NCI-H2029 treated with DMSO at 0.1 percent for 48 hours (cell line): ENCODE results near the gene RAMP1.

ENCODE experiments used
- DNase-seq: peaks from one replicate; lab custom pipeline; 2025; lab: John Stamatoyannopoulos, UW

RAMP1 gene

DNA sequence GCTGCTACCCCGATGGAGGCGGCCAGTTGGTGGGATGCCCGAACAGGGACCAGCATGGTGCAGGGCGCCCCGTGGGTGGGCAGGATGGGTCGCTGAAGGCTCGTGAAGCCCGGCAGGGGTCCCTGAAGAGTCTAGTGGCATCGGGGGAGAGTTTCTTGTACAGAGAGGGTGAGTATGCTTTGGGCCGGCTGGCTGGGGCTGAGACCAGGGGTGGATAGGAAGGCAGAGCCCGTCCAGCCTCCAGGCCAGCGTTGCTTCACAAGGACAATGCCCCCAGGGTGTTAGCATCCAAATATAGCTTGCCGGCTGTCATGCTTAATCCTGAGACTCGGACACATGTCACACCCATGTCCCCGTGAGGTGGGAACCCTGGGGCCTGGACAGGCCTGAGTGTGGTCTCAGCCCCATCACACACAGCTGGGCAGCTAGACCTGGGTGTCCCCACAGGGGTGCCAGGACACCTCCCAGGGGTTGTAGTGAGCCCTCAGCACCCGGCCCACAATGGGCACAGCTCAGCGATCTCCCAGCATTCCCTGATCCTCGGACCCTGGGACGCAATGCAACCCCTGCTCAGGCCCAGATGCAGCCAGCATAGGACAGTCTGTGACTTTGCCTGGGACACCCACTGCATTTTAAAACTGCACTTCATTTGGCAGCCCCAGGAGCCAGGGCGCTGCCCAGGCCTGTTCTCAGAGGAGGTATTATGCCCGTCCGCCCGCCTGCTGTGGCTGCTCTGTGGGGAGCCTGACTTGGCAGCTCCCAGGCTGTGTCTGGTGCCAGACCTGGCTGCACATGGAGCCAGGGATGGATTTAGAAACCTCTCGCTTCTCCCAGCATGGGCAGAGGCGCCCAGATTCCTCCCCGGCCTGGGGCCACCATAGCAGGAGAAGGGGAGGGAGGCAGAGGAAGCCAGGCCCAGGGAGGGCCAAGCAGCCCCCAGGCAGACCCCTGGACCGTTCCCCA lies 36.4 kb downstream of the RAMP1 start:
- DNase-seq = no peak

GRCh38 chr2:237896507-237896892 lies 37.1 kb downstream of the RAMP1 start:
- DNase-seq = no peak

DNA sequence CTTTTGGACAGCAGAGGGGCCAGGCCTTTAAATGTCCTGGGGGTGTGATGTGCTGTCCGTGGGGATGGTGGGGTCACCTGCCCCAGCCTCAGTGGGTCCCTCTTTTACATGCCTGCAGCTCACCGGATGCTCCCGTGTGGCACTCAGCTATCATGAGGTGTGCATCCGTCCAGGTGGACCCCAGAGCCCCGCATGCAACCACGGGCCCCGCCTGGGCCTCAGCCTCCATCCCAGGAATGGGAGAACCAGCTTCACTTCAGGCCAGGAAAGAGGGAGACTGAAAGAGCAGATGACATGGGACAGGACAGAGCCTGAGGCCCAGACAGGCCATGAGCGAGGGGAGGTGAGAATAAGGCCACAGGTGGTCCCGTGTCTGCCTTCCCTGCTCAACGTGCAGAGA lies 37.5 kb downstream of the RAMP1 start:
- DNase-seq = no peak

DNA sequence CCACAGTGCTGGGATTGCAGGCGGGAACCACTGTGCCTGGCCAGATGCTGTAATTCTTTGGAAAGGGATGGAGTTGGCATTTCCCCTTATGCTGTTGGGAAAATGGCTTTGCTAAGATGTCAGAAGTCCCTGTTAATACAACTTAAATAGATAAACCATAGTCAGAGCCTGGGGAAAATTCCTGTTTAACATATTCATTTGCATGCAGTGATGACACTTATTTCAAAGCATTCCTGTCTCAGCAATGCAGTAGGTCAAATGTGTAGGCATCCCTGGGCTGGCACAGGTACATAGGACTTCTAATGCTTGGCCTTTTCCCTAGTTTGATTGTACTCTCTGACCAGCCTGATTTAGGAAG lies 38.6 kb downstream of the RAMP1 start:
- no peak for DNase-seq

- peak; percentile 6 for DNase-seq
These were observed 41.7 kb downstream of the RAMP1 start for GRCh38 chr2:237900891-237901831.

DNA sequence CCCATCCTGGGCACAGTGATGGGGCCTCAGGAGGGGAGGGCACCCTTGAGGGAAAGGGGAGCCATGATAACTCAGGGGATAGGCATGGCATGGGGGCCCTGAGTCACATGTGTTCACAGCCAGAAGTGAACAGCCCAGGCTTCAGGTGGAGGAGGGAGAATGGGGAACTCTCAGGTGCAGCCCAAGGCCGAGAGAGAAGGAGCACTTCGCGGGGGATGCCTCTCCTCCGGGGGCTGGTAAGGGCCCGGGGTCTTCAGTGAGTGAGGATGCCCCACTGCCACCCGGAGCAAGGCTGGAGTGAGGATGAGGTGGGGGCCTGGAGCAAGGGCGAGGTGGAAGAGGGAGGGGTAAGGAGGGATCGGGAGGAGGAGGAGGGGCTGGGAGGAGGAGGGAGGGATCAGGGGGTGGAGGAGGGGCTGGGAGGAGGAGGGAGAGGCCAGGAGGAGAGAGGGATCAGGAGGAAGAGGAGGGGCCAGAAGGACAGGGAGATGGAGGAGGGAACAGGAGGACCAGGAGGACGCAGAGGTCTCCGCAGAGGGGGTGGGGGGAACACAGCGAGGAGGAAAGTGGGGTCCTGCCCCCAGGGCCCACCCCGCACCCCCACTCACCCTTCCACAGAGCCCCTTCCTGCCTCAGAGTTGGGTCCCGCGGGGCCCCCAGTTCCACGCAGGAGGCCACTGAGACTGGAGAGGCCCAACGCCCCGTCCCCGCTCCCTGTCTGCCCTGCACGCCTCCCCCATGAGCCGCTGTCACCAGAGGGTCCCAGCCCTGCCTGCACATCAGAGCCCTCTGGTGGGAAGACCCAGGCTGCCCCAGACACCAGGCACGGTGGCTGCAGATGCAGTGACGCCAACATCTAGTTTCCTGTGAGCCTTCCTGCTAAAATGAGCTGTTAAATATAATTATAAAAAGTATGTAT lies 42.8 kb downstream of the RAMP1 start:
- no peak for DNase-seq

DNA sequence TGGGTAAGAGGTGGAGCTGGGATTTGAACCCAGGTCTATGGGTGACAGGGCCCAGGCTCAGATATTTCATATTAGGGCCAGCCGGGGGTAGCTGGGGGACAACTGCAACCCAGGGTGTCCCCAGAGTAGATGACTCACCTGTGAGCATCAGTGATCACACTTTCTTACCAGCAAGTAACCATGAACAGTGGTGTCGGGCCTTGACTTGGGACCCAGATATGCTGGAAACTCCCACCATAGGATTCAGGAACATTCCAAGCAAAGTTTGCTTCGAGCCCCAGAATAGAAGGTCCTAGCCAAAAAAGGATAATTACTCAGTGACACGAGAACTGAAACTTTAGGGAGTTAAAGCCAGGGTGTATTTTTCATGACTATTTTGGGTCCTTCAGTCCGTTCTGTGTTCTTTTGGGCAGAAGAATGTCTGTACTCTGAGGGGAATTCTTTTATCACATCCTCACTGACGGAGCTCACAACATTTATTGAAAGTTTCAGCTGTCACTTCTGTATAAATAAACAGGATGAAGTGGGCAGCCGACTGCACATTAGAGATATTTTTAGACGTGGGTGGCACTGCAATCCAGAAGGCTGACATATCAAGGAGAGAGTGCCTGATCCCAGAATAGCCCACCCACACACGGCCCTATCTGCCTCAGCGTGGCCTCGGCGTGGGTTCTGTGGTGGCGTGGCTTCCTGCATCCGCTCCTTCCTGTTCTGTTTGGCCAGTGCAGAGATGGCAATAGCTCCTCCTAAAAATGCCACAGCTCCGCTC lies 45.6 kb downstream of the RAMP1 start:
- no peak for DNase-seq

GRCh38 chr2:237907144-237907543 lies 47.7 kb downstream of the RAMP1 start:
- DNase-seq = no peak

GRCh38 chr2:237909075-237909695 lies 49.8 kb downstream of the RAMP1 start:
- DNase-seq = no peak

DNA sequence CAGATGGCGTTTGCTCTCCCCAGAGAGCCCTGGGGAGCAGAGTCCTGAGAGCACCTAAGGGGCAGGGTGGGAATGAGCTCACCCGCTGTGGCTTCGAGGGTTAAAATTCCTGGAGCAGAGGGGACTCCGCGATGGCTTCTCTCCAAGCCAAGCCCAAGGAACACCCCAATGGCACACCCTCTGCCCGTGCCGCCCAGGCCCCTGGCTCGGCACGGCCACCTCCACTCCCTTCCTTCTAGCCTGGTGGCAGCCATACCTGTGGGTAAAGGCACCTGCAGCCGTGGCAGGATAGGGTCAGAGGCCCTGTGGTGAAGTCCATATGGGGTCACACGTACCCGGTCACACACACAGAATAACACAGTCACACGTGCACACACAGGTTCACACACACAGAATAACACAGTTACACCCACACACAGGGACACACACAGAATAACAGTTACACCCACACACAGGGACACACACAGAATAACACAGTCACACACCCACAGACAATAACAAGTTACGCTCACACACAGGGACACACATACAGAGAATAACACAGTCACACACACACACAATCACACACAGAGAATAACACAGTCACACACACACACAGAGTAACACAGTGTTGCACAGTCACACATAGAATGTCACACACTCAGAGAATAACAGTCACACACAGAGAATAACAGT lies 50.5 kb downstream of the RAMP1 start:
- DNase-seq = no peak

- no peak for DNase-seq
These were observed 51.3 kb downstream of the RAMP1 start for GRCh38 chr2:237910576-237911362.

DNA sequence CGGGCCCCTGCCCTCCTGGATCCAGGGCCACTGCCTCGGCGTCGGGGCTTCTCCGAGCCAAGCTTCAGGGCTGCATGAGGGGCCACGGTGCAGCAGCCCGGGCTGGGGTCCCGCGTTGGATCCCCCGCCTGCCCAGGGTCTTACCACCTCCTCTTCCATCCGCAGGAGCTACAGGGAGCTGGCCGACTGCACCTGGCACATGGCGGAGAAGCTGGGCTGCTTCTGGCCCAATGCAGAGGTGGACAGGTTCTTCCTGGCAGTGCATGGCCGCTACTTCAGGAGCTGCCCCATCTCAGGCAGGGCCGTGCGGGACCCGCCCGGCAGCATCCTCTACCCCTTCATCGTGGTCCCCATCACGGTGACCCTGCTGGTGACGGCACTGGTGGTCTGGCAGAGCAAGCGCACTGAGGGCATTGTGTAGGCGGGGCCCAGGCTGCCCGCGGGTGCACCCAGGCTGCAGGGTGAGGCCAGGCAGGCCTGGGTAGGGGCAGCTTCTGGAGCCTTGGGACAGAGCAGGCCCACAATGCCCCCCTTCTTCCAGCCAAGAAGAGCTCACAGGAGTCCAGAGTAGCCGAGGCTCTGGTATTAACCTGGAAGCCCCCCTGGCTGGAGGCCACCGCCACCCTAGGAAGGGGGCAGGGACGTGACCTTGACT lies 52.1 kb downstream of the RAMP1 start:
- no peak for DNase-seq

GRCh38 chr2:237912271-237913192 lies 53.1 kb downstream of the RAMP1 start:
- no peak for DNase-seq

- DNase-seq = no peak
These were observed 53.9 kb downstream of the RAMP1 start for GRCh38 chr2:237913193-237913917.

DNA sequence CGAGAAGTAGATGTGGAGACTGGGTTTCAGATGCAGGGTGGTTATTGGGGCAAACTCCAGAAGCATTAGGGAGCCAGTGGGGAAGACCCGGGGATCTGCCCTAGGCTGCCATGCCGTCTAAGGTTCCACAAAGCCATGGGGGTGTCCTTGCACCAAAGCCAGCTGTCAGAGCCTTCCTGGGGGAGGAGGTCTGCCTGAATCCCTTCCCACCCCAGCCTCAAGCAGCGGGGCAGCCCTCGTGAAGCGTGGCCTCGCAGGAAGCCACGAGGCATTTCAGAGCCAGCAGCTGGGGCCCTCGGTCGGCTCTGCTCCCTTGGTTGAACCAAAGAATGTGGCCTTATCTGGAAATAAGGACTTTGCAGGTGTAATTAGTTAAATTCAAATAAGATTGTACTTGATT lies 56.2 kb downstream of the RAMP1 start:
- no peak for DNase-seq

- DNase-seq = no peak
These were observed 56.9 kb downstream of the RAMP1 start for GRCh38 chr2:237916296-237916695.
